ENCODE data around the gene PAEP. TPM values are rescaled to one million over a fixed set of nuclear protein-coding genes. Genes with fewer than 3 reads are reported as not detected.
A peak's percentile ranks its signal among the peaks of the same experiment; 100 is the strongest.
"Not testable (repeated sequence)": the region's sequence is repeated elsewhere in the genome, so short reads cannot be mapped to it uniquely, and the experiment has no call there.

PAEP gene
- total RNA-seq, 1 experiment from 2014 or later, result not detected

DNA sequence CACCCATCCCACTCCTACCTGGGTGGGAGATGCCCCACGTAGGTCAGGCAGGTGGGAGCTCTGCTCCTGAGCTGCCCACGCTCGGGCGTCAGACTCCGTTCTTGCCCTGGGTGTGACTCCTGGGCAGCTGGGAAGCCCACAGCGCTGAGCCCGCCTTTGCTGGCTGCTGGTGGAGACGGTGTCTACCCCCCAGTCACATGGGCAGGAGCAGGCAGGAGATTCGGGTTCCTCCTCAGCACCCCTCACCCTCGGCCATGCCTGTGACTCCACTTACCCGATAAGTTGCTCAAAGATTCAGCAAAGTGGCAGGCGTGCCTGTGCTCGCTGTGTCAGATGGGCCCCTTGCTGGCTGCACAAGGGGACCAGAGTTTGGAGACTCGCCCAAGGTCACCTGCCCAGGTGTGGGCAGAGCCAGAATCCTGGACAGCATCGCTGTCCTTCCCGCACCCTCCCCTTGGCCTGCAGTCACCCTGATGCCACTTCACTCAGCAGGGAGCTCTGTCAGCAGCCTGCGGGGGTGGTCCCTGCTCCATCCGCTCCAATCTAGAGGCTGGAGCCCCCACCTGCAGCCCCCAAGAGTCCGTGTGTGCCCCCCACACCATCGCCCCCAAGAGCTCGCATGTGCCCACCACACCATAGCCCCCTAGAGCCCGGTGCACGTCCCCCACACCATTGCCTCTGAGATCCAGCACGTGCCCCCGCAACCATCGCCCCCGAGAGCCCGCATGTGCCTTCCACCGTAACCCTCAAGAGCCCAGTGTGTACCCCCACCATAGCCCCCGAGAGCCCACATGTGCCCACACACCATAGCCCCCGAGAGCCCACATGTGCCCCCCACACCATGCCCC is 36.1 kb upstream of the PAEP start:
- no peak for DNase-seq (ENCODE audit: low read depth)

DNA sequence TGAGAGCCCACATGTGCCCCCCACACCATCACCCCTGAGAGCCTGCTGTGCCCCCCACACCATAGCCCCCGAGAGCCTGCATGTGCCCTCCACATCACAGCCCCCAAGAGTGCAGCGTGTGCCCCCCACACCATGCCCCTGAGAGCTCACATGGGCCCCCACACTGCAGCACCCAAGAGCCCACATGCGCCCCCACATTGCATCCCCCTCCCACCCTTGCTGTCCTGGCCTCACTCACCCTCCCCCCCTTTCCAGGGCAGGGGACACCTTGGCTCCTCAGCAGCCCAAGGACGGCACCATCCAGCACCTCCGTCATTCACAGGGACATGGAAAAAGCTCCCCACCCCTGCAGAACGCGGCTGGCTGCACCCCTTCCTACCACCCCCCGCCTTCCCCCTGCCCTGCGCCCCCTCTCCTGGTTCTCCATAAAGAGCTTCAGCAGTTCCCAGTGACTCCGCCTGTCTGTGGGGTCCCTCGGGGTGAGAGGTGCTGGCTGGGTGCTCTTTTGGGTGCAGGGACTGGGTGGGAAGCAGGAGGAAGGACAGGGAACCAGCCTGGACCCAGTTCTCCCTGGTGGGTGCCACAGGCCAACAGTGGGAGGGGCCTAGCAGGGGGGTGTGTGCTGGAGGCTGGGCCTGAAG is 35.3 kb upstream of the PAEP start:
- no peak for DNase-seq (ENCODE audit: low read depth)

DNA sequence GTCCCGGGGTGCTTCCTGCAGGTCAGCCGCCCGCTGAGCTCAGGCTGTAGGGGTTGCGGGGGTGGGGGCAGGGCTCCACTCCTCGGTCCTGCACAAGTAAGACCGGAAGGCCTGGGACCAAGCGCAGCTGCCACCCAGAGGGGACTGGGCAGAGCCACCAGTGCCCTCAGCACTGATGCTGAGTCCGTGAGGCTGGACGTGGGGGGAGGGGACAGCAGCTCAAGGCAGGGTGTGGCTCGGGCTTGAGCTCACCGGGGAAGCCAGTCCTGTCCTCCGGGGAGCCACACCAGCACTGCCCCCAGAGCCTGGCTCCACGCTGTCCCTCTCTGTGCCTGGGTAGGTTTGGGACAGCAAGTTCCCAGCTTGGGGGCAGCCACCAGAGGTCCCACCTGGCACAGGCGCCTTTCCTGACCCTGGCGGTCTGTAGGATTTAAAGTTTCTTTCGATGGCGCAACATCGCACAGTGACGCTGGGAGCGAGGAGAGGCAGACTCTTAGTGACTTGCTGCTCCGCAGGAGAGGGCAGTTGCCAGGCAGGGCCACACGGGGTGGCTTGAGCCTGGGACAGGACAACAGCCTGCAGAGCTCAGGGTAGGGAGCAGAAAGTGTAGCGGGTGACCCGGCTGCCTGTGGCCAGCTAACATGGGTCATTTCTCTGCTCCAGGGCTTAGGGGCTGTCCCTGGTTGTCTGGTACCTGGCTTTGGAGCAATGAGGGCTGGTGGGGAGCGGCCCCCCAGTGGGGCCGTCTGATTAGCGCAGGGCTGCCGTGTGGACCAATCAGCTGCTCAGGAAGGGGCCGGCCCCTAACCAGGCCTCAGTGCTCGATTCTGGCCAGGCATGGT is 34.6 kb upstream of the PAEP start:
- no peak for DNase-seq (ENCODE audit: low read depth)

- not testable (repeated sequence) for DNase-seq (ENCODE audit: low read depth)
Measured at GRCh38 chr9:135528842-135529435, 32.6 kb upstream of the PAEP start.

GRCh38 chr9:135530146-135530545 is 31.4 kb upstream of the PAEP start:
- DNase-seq (ENCODE audit: low read depth), result no peak

- DNase-seq (ENCODE audit: low read depth), result no peak
Measured at GRCh38 chr9:135531096-135531495, 30.5 kb upstream of the PAEP start.

GRCh38 chr9:135533113-135533512 is 28.4 kb upstream of the PAEP start:
- DNase-seq (ENCODE audit: low read depth), result no peak

DNA sequence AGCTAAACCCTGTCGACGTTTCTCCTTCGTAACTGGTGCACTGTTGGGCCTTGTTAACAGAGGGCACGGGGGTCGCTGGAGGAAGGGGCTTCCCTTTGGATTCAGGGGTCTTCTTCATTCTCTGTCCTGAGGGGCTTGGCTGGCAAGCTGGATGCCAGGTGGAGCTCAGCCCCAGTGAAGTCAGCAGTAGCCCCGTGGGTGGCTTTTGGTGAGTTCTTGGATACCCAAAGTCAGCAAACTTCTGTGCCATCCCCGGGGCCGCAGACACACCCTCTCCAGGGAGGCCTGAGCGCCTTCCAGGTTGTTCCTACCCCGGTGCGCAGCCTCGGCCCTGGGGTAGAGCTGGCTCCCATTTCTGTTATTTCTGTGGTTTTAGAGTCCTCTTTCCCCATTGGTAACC is 27.9 kb upstream of the PAEP start:
- DNase-seq (ENCODE audit: low read depth), result no peak

GRCh38 chr9:135534192-135534711 is 27.3 kb upstream of the PAEP start:
- not testable (repeated sequence) for DNase-seq (ENCODE audit: low read depth)

- DNase-seq (ENCODE audit: low read depth), result not testable (repeated sequence)
Measured at GRCh38 chr9:135534826-135535225, 26.7 kb upstream of the PAEP start.

GRCh38 chr9:135535631-135536030 is 25.9 kb upstream of the PAEP start:
- DNase-seq (ENCODE audit: low read depth), result not testable (repeated sequence)

- peak; percentile 29 for DNase-seq (ENCODE audit: low read depth)
Measured at GRCh38 chr9:135536216-135536615, 25.3 kb upstream of the PAEP start.

- DNase-seq (ENCODE audit: low read depth), result not testable (repeated sequence)
Measured at GRCh38 chr9:135543262-135543894, 18.2 kb upstream of the PAEP start.

DNA sequence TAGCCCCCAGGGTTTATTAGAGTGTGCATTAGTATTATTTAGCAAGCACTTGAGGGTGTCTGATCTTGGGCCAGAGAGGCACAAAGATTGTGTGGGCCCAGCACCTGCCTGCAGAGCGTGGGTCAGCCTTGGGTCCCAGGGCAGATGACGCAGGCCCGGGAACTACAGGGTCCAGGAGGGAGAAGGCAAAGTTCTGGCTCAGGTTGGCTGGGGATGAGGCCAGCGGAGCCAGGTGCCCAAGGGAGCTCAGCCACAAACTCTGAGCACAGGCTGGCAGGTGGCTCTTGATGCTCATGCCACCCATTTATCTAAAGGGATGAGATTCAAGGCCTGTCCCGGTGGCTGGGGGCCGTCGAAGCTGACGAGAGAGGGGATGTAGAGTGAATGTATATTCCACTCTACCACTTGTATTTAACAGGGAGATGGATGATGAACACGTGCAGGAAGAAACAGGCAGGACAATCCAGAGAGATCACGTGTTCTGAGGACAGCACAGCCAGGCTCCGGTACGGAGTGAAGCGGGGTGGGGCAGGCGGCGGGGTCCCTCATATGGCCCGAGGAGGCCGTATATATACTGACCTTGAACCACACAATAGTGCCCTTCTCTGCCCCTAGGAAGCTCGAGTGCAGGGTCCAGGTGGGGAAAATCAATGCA is 16.4 kb upstream of the PAEP start:
- no peak for DNase-seq (ENCODE audit: low read depth)

GRCh38 chr9:135545646-135546176 is 15.8 kb upstream of the PAEP start, which contains the start of gene OBP2A:
TSS of gene OBP2A (plus strand) at chr9:135546126. CDS start at chr9:135546181, 55 bp downstream.
- not testable (repeated sequence) for DNase-seq (ENCODE audit: low read depth)

DNA sequence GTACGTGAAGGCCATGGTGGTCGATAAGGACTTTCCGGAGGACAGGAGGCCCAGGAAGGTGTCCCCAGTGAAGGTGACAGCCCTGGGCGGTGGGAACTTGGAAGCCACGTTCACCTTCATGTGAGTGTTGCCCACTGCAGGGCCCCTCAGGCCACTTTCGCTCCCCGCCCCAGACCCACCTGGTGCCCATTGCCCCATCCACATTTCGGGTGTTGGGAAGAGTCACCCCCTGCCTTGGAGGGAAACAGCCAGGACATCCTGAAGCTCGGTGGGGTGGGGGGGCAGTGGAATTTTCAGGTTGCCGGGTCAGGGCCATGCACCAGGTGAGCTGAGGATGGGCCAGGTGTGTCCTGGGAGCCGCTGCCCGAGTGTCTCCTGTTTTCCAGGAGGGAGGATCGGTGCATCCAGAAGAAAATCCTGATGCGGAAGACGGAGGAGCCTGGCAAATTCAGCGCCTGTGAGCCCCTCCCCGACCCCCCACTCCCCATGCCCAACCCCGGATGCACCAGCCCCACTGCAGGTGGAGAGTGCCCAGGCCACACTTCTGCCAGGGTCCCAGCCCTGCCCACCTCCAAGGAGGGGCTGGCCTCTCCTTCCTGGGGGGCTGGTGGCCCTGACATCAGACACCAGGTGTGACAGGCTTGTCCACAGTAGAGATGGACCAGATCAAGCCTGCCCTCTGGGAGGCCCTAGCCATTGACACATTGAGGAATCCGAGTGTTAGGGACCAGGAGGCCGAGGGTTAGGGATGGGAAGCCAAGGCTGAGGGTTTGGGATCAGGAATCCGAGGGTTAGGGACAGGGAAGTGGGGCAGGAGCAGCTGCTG is 14.6 kb upstream of the PAEP start:
- not testable (repeated sequence) for DNase-seq (ENCODE audit: low read depth)

GRCh38 chr9:135547756-135548736 is 13.5 kb upstream of the PAEP start:
- DNase-seq (ENCODE audit: low read depth), result no peak
